Measurements from ENCODE around the gene KRTAP1-3. TPM values are rescaled to one million over a fixed set of nuclear protein-coding genes. Genes with fewer than 3 reads are reported as not detected.
"Not testable (repeated sequence)": the region's sequence is repeated elsewhere in the genome, so short reads cannot be mapped to it uniquely, and the experiment has no call there.

Gene KRTAP1-3
- total RNA-seq, 1 donor from 2014 or later = not detected

DNA sequence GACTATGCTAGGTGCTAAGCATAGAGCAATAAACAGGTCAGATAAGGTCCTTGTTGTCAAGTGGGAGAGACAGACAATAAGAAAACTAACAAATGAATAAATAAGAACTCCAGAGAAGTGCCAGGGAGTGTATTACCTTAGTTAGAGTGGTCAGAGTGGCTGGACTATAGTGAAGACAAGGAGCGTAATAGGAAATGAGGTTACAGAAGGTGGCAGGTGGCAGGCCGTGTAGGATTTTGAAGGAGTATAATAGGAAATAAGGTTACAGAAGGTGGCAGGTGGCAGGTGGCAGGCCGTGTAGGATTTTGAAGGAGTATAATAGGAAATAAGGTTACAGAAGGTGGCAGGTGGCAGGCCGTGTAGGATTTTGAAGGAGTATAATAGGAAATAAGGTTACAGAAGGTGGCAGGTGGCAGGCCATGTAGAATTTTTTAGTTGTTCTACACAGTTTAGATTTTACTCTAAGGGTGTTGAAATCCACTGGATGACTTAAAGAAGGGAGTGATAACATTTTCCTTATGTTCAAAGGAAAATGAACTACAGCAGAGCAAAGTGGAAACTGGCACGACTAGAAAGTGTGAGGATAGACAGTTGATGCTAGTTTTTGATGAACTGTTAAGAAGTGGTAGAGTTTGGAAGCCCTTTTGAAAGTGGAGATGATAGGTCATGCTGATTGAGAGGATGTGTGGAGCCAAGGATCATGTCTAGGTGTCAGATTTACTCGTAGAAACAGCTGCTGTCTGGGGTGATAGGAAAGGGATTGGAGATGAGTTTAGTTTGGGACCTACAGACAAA lies 22.2 kb downstream of the KRTAP1-3 start:
- DNase-seq (ENCODE audit: low read depth, low spot score) = no peak

DNA sequence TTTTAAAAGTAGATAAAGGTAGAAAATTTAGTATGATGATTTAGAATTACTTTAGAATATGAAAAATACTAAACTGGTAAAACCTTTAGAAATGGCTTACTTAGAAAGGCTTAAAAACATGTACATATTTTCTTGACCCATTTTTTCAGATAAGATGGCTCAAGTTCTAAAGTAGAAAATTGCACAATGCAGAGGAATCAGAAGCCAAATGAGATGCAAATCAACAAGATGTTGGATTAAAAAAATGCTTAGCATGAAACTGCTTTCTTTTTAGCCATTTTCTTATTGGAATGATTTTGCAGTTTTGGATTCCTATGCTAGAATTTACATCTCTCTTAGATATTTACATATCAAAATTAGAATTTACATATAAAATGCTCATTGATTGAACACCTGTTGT lies 24.2 kb downstream of the KRTAP1-3 start:
- DNase-seq (ENCODE audit: low read depth, low spot score) = no peak

GRCh38 chr17:41009936-41010335 lies 24.7 kb downstream of the KRTAP1-3 start:
- DNase-seq (ENCODE audit: low read depth, low spot score) = no peak

DNA sequence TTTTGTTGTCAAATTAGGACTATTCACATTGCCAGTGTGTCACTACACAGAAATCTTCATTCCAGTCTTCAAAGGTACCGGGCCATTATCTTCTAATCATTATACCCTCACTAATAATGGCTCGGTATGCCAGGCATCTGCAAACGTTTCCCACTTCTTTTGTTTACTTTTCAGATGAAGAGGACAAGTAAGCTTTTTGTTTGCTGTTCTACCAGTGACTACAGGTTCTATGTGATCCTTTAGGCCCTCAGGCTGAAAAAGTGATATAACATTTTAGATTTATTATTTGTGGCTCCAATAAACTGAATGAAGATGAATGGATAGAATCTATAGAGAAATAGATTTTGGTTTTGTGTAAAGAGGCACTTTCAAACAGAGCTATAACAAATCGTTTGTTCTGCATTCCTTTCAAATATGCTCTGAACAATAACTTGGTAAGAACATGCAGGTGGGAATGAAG lies 25.3 kb downstream of the KRTAP1-3 start:
- no peak for DNase-seq (ENCODE audit: low read depth, low spot score)

- no peak for DNase-seq (ENCODE audit: low read depth, low spot score)
Observed at GRCh38 chr17:41008811-41009210, 25.9 kb downstream of the KRTAP1-3 start, which contains the start of gene KRTAP3-1. TSS of gene KRTAP3-1 (minus strand) at chr17:41009128. CDS start at chr17:41009074, 54 bp downstream.

GRCh38 chr17:41004397-41004796 lies 30.3 kb downstream of the KRTAP1-3 start:
- DNase-seq (ENCODE audit: low read depth, low spot score) = no peak

DNA sequence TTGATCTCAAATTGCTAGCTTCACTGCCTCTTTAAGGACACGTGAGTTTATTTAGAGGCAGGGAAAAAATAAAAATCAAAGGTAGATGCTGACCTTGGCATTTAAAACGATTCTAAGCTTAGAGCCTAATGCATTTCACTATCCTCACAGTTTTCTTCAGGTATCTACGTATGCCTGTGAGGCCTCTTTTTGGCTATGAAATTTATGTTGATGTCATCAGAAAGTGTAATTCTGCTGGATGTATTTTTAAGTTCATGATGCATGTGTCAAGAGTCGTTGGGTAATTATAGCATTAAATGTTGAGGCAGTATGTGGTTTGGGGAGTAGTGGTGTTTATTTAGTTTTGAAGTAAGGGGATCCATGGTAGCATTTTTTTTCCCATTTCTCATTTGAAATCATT lies 30.7 kb downstream of the KRTAP1-3 start:
- DNase-seq (ENCODE audit: low read depth, low spot score) = no peak

DNA sequence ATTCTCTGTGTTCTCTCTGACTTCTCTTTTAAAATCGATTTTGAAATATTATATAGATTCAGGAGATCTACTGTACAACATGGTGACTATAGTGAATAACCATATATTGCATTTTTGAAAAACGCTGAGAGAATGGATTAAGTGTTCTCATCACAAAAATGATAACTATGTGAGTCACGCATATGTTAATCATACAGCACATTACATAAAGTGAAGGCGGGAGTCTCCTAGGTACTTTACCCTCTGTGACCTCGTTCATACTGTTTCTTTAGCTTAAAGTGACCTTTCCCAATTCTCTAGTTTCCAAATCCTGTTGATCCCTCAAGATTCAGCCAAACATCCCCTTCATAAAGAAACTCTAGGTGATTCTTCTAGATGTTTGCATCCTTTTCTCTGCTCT lies 31.9 kb downstream of the KRTAP1-3 start:
- DNase-seq (ENCODE audit: low read depth, low spot score) = no peak

- DNase-seq (ENCODE audit: low read depth, low spot score) = no peak
Observed at GRCh38 chr17:41001795-41002194, 32.9 kb downstream of the KRTAP1-3 start.

DNA sequence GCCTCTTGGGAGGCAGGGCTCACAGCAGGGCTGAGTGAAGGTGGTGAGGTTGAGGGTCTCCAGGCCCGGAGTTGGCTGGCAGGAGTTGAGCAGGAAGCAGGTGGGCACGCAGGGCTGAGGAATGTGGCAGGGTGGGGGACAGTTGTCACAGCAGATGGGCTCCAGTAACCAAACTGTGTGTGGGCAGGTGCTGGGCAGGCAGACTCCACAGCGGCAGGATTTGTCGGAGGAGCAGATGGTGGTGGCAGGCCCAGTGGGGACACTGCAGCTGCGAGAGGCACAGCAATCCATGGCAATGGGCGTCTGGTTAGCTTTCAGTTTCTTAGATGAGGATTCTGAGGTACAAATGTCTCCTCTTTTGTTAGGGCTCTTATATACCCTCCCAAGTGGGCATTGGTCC lies 35.1 kb downstream of the KRTAP1-3 start, which contains the start of gene KRTAP3-2:
Gene KRTAP3-2, minus strand, starts transcription at position 344 of the 400 bp plus-strand sequence. Its CDS starts 53 bp downstream, at position 291.
- not testable (repeated sequence) for DNase-seq (ENCODE audit: low read depth, low spot score)

DNA sequence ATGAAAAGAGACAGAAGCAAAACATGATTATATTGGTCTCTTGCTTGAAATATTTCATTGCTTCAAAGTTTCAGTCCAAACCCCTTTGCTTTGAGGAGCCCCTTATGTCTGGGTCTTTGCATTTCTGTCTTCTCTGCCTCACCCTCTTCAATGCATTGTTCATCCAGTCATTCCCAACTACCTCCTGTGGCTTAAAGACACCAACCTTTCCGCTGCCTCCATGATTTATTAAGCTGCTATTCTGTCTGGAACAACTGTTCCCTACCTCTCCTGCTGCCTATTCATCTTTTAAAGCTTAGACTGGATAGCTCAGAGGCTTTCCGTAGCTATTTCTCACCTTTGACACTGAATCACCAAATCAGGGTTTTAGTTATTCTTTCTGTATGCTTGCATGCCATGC lies 37.3 kb downstream of the KRTAP1-3 start:
- no peak for DNase-seq (ENCODE audit: low read depth, low spot score)

DNA sequence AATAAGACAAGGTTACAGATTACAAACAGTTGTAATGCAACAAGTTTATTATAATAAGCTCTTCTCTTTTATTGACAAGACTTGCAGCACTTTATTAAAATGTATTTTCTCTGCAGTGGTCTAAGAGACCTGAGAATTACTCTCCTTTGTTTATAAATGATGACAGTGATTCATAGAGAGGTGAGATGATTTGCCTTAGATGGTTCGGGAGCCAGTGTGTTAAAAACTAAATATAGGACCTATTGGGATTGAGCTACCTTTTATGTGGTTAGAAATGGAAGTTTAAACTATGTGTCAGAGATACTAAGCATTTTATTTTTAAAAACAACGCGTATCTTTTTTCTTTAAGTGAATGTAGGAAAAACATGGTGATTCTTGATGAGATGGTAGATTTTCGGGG lies 37.8 kb downstream of the KRTAP1-3 start:
- DNase-seq (ENCODE audit: low read depth, low spot score) = no peak

GRCh38 chr17:40995116-40995515 lies 39.6 kb downstream of the KRTAP1-3 start:
- no peak for DNase-seq (ENCODE audit: low read depth, low spot score)

DNA sequence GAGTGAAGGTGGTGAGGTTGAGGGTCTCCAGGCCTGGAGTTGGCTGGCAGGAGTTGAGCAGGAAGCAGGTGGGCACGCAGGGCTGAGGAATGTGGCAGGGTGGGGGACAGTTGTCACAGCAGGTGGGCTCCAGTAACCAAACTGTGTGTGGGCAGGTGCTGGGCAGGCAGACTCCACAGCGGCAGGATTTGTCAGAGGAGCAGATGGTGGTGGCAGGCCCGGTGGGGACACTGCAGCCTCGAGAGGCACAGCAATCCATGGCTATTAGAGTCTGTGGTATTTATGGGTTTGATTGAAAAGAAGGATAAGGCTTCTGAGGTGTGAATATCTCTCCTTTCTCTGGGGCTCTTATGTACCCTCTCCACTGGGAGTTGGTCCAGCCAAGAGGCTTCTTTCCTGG lies 40.8 kb downstream of the KRTAP1-3 start, which contains the start of gene KRTAP3-3:
Gene KRTAP3-3, minus strand, starts transcription at position 326 of the 400 bp plus-strand sequence. Its CDS starts 67 bp downstream, at position 259.
- DNase-seq (ENCODE audit: low read depth, low spot score) = no peak

DNA sequence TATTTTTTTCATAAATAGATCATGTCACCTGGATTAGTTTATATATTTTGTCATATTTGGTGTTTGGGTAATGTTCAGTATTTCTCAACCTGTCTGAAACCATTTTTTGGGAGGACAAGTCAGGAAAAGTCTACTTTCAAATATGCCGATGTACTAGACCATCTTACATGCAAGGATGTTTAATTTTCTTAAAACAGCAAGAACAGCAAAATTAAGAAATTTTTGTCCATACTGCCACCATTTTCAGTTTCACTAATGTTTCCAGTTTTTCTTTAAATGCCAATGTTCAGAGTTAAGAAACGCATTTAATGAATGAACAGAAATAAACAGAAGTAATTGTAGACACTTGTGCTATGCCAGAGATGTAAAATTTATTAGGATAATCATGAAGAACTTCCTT lies 41.6 kb downstream of the KRTAP1-3 start:
- DNase-seq (ENCODE audit: low read depth, low spot score) = no peak

DNA sequence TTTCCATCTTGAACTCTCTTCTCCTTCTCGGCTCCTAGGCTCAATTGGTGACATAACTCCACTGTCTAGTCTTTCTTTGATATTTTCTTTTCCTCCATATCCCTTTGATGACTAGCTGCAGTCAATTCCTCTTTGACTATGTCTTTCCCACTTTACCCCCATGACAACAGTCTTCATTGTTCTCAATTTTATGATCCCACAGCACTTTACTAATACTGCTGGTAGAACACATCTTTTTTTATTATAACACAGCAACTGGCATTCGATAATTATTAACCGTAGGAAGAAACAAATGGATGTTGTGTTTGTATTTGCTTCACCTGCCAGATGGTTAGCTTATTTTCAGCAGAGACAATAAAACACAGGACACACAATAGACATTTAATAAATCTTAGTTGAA lies 42.0 kb downstream of the KRTAP1-3 start:
- no peak for DNase-seq (ENCODE audit: low read depth, low spot score)

DNA sequence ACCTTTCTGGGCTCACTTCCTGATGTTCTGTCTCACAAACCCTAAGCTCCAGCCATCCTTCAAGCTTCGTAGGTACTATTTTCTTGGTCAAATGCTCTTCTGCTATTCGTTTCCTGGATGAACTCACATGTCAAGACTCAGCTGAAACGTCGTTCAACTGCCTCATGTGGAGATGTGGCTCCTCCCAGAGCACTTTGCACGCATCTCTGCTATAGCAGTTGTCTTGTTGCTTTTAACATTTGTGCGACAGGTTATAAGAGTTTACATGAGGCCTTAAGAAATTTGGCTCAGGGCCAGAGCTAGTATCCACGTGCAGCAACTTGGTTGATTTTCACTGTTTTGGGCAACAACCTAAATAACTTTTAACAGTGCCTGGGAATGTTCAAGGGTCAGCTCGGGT lies 47.8 kb downstream of the KRTAP1-3 start:
- DNase-seq (ENCODE audit: low read depth, low spot score) = no peak

DNA sequence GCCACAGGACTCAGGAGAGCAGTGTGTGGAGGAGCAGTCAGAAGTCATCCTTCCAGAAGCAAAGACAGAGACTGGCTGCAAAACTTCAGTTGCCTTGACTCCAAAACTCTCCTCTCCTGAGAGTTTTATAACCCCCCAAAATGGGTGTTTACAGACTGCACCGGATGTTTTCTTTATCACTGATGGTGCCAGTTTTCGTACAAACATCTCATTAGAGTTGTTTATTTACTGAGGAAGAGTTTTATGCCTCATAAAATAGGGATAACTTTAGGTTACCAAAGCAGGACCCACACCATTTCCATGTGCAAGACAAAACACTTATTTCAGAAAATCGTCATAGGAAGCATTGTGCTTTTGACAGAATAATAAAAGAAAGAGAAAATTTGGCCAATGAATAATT lies 50.4 kb downstream of the KRTAP1-3 start, which contains the start of gene KRT40:
Gene KRT40, minus strand, starts transcription at position 101 of the 400 bp plus-strand sequence. Its CDS starts 53 bp downstream, at position 48.
- DNase-seq (ENCODE audit: low read depth, low spot score) = no peak

Other genes with a start within 250 kb of the KRTAP1-3 start
- not detected in 2 replicates for gene KRT28, start 234.9 kb downstream of the KRTAP1-3 start, total RNA-seq
- 3.4 and 3.9 TPM in 2 replicates for gene KRT10, start 212.3 kb downstream of the KRTAP1-3 start, total RNA-seq
- not detected in 2 replicates for gene KRT12, start 167.7 kb downstream of the KRTAP1-3 start, total RNA-seq
- not detected in 2 replicates for gene KRT20, start 149.6 kb downstream of the KRTAP1-3 start, total RNA-seq
- not detected in 2 replicates for gene KRT23, start 97.2 kb downstream of the KRTAP1-3 start, total RNA-seq
- gene KRT39, start 67.9 kb downstream of the KRTAP1-3 start, total RNA-seq = not detected in 2 replicates
- not detected in 2 replicates for gene KRT40, start 50.5 kb downstream of the KRTAP1-3 start, total RNA-seq
- gene KRTAP3-3, start 40.7 kb downstream of the KRTAP1-3 start, total RNA-seq = not detected in 2 replicates
- gene KRTAP3-2, start 35.0 kb downstream of the KRTAP1-3 start, total RNA-seq = not detected in 2 replicates
- not detected in 2 replicates for gene KRTAP3-1, start 25.7 kb downstream of the KRTAP1-3 start, total RNA-seq
- gene KRTAP1-5, start 7.7 kb downstream of the KRTAP1-3 start, total RNA-seq = not detected in 2 replicates
- gene KRTAP1-4, start 4.7 kb downstream of the KRTAP1-3 start, total RNA-seq = not detected in 2 replicates
- not detected in 2 replicates for gene KRTAP1-1, start 6.6 kb upstream of the KRTAP1-3 start, total RNA-seq
- gene KRTAP2-1, start 12.4 kb upstream of the KRTAP1-3 start, total RNA-seq = not detected in 2 replicates
- not detected in 2 replicates for gene KRTAP2-2, start 20.4 kb upstream of the KRTAP1-3 start, total RNA-seq
- not detected in 2 replicates for gene KRTAP2-3, start 25.2 kb upstream of the KRTAP1-3 start, total RNA-seq
- gene KRTAP2-4, start 31.0 kb upstream of the KRTAP1-3 start, total RNA-seq = not detected in 2 replicates
- not detected in 2 replicates for gene KRTAP4-7, start 49.3 kb upstream of the KRTAP1-3 start, total RNA-seq
- gene KRTAP4-8, start 63.3 kb upstream of the KRTAP1-3 start, total RNA-seq = not detected in 2 replicates
- gene KRTAP4-16, start 67.3 kb upstream of the KRTAP1-3 start, total RNA-seq = not detected in 2 replicates
- not detected in 2 replicates for gene KRTAP4-9, start 70.5 kb upstream of the KRTAP1-3 start, total RNA-seq
- not detected in 2 replicates for gene KRTAP4-11, start 83.5 kb upstream of the KRTAP1-3 start, total RNA-seq
- gene KRTAP4-12, start 89.3 kb upstream of the KRTAP1-3 start, total RNA-seq = not detected in 2 replicates
- gene KRTAP4-6, start 105.7 kb upstream of the KRTAP1-3 start, total RNA-seq = not detected in 2 replicates
- gene KRTAP4-5, start 115.0 kb upstream of the KRTAP1-3 start, total RNA-seq = not detected in 2 replicates
- not detected in 2 replicates for gene KRTAP4-4, start 125.9 kb upstream of the KRTAP1-3 start, total RNA-seq
- not detected in 2 replicates for gene KRTAP4-3, start 133.3 kb upstream of the KRTAP1-3 start, total RNA-seq
- gene KRTAP4-2, start 143.3 kb upstream of the KRTAP1-3 start, total RNA-seq = not detected in 2 replicates
- not detected in 2 replicates for gene KRTAP4-1, start 150.0 kb upstream of the KRTAP1-3 start, total RNA-seq
- not detected in 2 replicates for gene KRTAP9-1, start 155.0 kb upstream of the KRTAP1-3 start, total RNA-seq
- not detected in 2 replicates for gene KRTAP9-2, start 191.8 kb upstream of the KRTAP1-3 start, total RNA-seq
- not detected in 2 replicates for gene KRTAP9-3, start 197.6 kb upstream of the KRTAP1-3 start, total RNA-seq
- gene KRTAP9-8, start 203.1 kb upstream of the KRTAP1-3 start, total RNA-seq = not detected in 2 replicates
- not detected in 2 replicates for gene KRTAP9-4, start 214.8 kb upstream of the KRTAP1-3 start, total RNA-seq
- not detected in 2 replicates for gene KRTAP9-9, start 220.5 kb upstream of the KRTAP1-3 start, total RNA-seq
- gene KRTAP9-6, start 230.5 kb upstream of the KRTAP1-3 start, total RNA-seq = not detected in 2 replicates
- not detected in 2 replicates for gene KRTAP9-7, start 240.8 kb upstream of the KRTAP1-3 start, total RNA-seq